T-helper 2 cell treated with Interferon-gamma antibody and Interleukin-4, amounts not matched to agents 100 ng/mL and 5 ng/mL, for 36 hours (primary cell): ENCODE data around the gene KCNJ6. TPM values are rescaled to one million over a fixed set of nuclear protein-coding genes. Genes with fewer than 3 reads are reported as not detected.

ENCODE experiments used
- intact Hi-C: fragments of 100-400 bp; cut with micrococcal nuclease; formaldehyde crosslinking; loops from one replicate; pipeline ENCODE4 v1.15.1; 2023
- total RNA-seq: library from RNA; stranded (reverse); gene quantifications from 2 replicates; pipeline ENCODE4 v1.2.3, GENCODE V29; 2022

KCNJ6 gene
- total RNA-seq, 1 donor from 2014 or later = not detected

GRCh38 chr21:37866027-37866426 is 50.2 kb downstream of the KCNJ6 start:
- intact Hi-C loops = no loop called here

- intact Hi-C loops = no loop called here
Observed at GRCh38 chr21:37865156-37865555, 51.1 kb downstream of the KCNJ6 start.

- intact Hi-C loops = no loop called here
Observed at GRCh38 chr21:37863842-37864241, 52.4 kb downstream of the KCNJ6 start.

- intact Hi-C loops = no loop called here
Observed at GRCh38 chr21:37862536-37862935, 53.7 kb downstream of the KCNJ6 start.

- intact Hi-C loops = no loop called here
Observed at GRCh38 chr21:37861561-37861960, 54.7 kb downstream of the KCNJ6 start.

GRCh38 chr21:37860416-37860815 is 55.8 kb downstream of the KCNJ6 start:
- intact Hi-C loops = no loop called here

GRCh38 chr21:37855647-37856625 is 60.3 kb downstream of the KCNJ6 start:
- intact Hi-C loops = no loop called here

- intact Hi-C loops = no loop called here
Observed at GRCh38 chr21:37855271-37855646, 61.0 kb downstream of the KCNJ6 start.

GRCh38 chr21:37849506-37850102 is 66.7 kb downstream of the KCNJ6 start:
- intact Hi-C loops = no loop called here

- intact Hi-C loops = no loop called here
Observed at GRCh38 chr21:37848721-37849490, 67.4 kb downstream of the KCNJ6 start.

GRCh38 chr21:37845535-37845934 is 70.7 kb downstream of the KCNJ6 start:
- intact Hi-C loops = no loop called here

GRCh38 chr21:37843191-37843590 is 73.1 kb downstream of the KCNJ6 start:
- intact Hi-C loops = no loop called here

GRCh38 chr21:37842163-37842919 is 73.9 kb downstream of the KCNJ6 start:
- intact Hi-C loops = no loop called here

GRCh38 chr21:37837381-37837780 is 78.9 kb downstream of the KCNJ6 start:
- intact Hi-C loops = no loop called here

- intact Hi-C loops = no loop called here
Observed at GRCh38 chr21:37835481-37835880, 80.8 kb downstream of the KCNJ6 start.

- intact Hi-C loops = no loop called here
Observed at GRCh38 chr21:37833301-37833700, 83.0 kb downstream of the KCNJ6 start.

GRCh38 chr21:37829447-37829846 is 86.8 kb downstream of the KCNJ6 start:
- intact Hi-C loops = no loop called here

- intact Hi-C loops = no loop called here
Observed at GRCh38 chr21:37828991-37829390, 87.3 kb downstream of the KCNJ6 start.

GRCh38 chr21:37828556-37828955 is 87.7 kb downstream of the KCNJ6 start:
- intact Hi-C loops = no loop called here

GRCh38 chr21:37827913-37828312 is 88.3 kb downstream of the KCNJ6 start:
- intact Hi-C loops = no loop called here

GRCh38 chr21:37821786-37822450 is 94.3 kb downstream of the KCNJ6 start:
- intact Hi-C loops = no loop called here
